ENCODE results near the gene EPB41. TPM values are rescaled to one million over a fixed set of nuclear protein-coding genes. Genes with fewer than 3 reads are reported as not detected.

The EPB41 gene
- total and polyA plus RNA-seq, 2 of the 8 experiments (the other 6 are each of a cell fraction or from before 2014, with no cell fraction given) = 36.7 to 109 TPM

DNA sequence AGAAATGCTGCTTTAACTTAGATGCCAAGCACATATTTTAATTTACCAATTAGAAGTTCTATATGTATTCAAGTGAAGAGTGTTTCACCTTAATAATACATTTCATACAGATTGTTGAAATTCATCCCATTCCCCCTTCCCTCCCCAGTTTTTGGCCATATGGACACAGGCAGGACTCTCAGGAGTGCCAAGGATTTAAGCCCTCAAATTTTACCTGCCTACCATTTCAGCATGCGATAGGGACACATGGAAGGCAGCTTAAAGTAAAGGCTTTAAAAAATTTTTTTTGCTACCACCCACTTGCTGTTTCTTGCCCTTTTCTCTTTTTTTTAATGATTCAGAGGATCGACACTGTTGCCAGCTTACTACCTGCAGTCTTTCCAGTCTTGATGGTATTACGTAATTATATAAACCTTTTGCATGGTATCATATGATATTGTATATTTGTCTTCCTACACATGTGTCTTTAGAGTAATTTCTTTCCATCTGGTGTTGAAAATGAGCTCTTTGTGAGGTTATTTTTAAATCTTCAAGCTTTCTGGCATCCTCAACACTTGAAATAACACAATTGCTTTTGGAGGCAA is 7.0 kb downstream of the EPB41 start (continued):
- TF ChIP-seq, protein P1, sequence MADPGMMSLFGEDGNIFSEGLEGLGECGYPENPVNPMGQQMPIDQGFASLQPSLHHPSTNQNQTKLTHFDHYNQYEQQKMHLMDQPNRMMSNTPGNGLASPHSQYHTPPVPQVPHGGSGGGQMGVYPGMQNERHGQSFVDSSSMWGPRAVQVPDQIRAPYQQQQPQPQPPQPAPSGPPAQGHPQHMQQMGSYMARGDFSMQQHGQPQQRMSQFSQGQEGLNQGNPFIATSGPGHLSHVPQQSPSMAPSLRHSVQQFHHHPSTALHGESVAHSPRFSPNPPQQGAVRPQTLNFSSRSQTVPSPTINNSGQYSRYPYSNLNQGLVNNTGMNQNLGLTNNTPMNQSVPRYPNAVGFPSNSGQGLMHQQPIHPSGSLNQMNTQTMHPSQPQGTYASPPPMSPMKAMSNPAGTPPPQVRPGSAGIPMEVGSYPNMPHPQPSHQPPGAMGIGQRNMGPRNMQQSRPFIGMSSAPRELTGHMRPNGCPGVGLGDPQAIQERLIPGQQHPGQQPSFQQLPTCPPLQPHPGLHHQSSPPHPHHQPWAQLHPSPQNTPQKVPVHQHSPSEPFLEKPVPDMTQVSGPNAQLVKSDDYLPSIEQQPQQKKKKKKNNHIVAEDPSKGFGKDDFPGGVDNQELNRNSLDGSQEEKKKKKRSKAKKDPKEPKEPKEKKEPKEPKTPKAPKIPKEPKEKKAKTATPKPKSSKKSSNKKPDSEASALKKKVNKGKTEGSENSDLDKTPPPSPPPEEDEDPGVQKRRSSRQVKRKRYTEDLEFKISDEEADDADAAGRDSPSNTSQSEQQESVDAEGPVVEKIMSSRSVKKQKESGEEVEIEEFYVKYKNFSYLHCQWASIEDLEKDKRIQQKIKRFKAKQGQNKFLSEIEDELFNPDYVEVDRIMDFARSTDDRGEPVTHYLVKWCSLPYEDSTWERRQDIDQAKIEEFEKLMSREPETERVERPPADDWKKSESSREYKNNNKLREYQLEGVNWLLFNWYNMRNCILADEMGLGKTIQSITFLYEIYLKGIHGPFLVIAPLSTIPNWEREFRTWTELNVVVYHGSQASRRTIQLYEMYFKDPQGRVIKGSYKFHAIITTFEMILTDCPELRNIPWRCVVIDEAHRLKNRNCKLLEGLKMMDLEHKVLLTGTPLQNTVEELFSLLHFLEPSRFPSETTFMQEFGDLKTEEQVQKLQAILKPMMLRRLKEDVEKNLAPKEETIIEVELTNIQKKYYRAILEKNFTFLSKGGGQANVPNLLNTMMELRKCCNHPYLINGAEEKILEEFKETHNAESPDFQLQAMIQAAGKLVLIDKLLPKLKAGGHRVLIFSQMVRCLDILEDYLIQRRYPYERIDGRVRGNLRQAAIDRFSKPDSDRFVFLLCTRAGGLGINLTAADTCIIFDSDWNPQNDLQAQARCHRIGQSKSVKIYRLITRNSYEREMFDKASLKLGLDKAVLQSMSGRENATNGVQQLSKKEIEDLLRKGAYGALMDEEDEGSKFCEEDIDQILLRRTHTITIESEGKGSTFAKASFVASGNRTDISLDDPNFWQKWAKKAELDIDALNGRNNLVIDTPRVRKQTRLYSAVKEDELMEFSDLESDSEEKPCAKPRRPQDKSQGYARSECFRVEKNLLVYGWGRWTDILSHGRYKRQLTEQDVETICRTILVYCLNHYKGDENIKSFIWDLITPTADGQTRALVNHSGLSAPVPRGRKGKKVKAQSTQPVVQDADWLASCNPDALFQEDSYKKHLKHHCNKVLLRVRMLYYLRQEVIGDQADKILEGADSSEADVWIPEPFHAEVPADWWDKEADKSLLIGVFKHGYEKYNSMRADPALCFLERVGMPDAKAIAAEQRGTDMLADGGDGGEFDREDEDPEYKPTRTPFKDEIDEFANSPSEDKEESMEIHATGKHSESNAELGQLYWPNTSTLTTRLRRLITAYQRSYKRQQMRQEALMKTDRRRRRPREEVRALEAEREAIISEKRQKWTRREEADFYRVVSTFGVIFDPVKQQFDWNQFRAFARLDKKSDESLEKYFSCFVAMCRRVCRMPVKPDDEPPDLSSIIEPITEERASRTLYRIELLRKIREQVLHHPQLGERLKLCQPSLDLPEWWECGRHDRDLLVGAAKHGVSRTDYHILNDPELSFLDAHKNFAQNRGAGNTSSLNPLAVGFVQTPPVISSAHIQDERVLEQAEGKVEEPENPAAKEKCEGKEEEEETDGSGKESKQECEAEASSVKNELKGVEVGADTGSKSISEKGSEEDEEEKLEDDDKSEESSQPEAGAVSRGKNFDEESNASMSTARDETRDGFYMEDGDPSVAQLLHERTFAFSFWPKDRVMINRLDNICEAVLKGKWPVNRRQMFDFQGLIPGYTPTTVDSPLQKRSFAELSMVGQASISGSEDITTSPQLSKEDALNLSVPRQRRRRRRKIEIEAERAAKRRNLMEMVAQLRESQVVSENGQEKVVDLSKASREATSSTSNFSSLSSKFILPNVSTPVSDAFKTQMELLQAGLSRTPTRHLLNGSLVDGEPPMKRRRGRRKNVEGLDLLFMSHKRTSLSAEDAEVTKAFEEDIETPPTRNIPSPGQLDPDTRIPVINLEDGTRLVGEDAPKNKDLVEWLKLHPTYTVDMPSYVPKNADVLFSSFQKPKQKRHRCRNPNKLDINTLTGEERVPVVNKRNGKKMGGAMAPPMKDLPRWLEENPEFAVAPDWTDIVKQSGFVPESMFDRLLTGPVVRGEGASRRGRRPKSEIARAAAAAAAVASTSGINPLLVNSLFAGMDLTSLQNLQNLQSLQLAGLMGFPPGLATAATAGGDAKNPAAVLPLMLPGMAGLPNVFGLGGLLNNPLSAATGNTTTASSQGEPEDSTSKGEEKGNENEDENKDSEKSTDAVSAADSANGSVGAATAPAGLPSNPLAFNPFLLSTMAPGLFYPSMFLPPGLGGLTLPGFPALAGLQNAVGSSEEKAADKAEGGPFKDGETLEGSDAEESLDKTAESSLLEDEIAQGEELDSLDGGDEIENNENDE (IDR thresholded peaks at IDR 0.05; ENCODE audit: insufficient replicate concordance, low read length) = no peak
